Mesendoderm (in vitro differentiated cells): ENCODE data around the gene SLX4.
"Not testable (repeated sequence)": the region's sequence is repeated elsewhere in the genome, so short reads cannot be mapped to it uniquely, and the experiment has no call there.

ENCODE experiments used
- DNase-seq: peaks from one replicate; pipeline ENCODE4 v3.0.0; 2013
- H2AK5ac ChIP-seq: 2 replicates; pipeline ENCODE4 v1.6.1; 2013; ENCODE audit warnings: low read length, inconsistent platforms
- H2BK120ac ChIP-seq: 2 replicates; pipeline ENCODE4 v1.6.1; 2013; ENCODE audit warnings: low read depth, mild to moderate bottlenecking, low read length, moderate library complexity, mixed read lengths
- H2BK15ac ChIP-seq: replicated peaks from 2 replicates; pipeline ENCODE4 v1.6.1; 2013; ENCODE audit warnings: low read depth, mild to moderate bottlenecking, moderate library complexity
- H2BK5ac ChIP-seq: 2 replicates; pipeline ENCODE4 v1.6.1; 2013; ENCODE audit warnings: low read length, inconsistent platforms
- H3K18ac ChIP-seq: 2 replicates; pipeline ENCODE4 v1.6.1; 2013; ENCODE audit warnings: mild to moderate bottlenecking, low read length, mixed read lengths
- H3K23ac ChIP-seq: one replicate; pipeline ENCODE4 v1.6.1; 2013; ENCODE audit warnings: low read length
- H3K27ac ChIP-seq: 2 replicates; pipeline ENCODE4 v1.5.1; 2013; ENCODE audit warnings: low read depth, mild to moderate bottlenecking, inconsistent platforms, low read length, moderate library complexity
- H3K27me3 ChIP-seq: 2 replicates; pipeline ENCODE4 v1.6.1; 2013; ENCODE audit warnings: low read length, control low read depth, mild to moderate bottlenecking, inconsistent platforms; ENCODE audit not compliant: insufficient read depth, poor library complexity
- H3K36me3 ChIP-seq: 2 replicates; pipeline ENCODE4 v1.6.1; 2013; ENCODE audit warnings: low read length, inconsistent platforms; ENCODE audit not compliant: control insufficient read depth, insufficient read depth
- H3K4ac ChIP-seq: one replicate; pipeline ENCODE4 v1.6.1; 2013; ENCODE audit warnings: low read depth, mild to moderate bottlenecking, low read length, moderate library complexity
- H3K4me1 ChIP-seq: 2 replicates; pipeline ENCODE4 v1.6.1; 2013; ENCODE audit warnings: low read depth, low read length, inconsistent platforms; ENCODE audit not compliant: control insufficient read depth
- H3K4me2 ChIP-seq: 2 replicates; pipeline ENCODE4 v1.6.1; 2013; ENCODE audit warnings: low read length
- H3K4me3 ChIP-seq: 2 replicates; pipeline ENCODE4 v1.5.1; 2013; ENCODE audit warnings: mild to moderate bottlenecking, low read length
- H3K56ac ChIP-seq: one replicate; pipeline ENCODE4 v1.6.1; 2013; ENCODE audit warnings: low read length
- H3K79me1 ChIP-seq: 2 replicates; pipeline ENCODE4 v1.6.1; 2013; ENCODE audit warnings: low read length, inconsistent platforms
- H3K79me2 ChIP-seq: 2 replicates; pipeline ENCODE4 v1.6.1; 2013; ENCODE audit warnings: mild to moderate bottlenecking, low read length; ENCODE audit not compliant: control insufficient read depth, insufficient read depth
- H3K9ac ChIP-seq: 2 replicates; pipeline ENCODE4 v1.6.1; 2013; ENCODE audit warnings: low read length, inconsistent platforms
- H4K5ac ChIP-seq: one replicate; pipeline ENCODE4 v1.6.1; 2013; ENCODE audit warnings: low read length
- H4K8ac ChIP-seq: one replicate; pipeline ENCODE4 v1.6.1; 2013; ENCODE audit warnings: low read depth, mild to moderate bottlenecking, control low read depth, low read length, moderate library complexity
- WGBS: extraction: QIAGEN DNeasy Blood & Tissue Kit; methylation state at CpG from one replicate; pipeline ENCODE4 v1.1.7; 2013; ENCODE audit warnings: low lambda C conversion rate, missing lambda C conversion rate; ENCODE audit not compliant: insufficient coverage; ENCODE audit errors: extremely low coverage; 5-methylcytosine and 5-hydroxymethylcytosine counted together

The SLX4 gene

DNA sequence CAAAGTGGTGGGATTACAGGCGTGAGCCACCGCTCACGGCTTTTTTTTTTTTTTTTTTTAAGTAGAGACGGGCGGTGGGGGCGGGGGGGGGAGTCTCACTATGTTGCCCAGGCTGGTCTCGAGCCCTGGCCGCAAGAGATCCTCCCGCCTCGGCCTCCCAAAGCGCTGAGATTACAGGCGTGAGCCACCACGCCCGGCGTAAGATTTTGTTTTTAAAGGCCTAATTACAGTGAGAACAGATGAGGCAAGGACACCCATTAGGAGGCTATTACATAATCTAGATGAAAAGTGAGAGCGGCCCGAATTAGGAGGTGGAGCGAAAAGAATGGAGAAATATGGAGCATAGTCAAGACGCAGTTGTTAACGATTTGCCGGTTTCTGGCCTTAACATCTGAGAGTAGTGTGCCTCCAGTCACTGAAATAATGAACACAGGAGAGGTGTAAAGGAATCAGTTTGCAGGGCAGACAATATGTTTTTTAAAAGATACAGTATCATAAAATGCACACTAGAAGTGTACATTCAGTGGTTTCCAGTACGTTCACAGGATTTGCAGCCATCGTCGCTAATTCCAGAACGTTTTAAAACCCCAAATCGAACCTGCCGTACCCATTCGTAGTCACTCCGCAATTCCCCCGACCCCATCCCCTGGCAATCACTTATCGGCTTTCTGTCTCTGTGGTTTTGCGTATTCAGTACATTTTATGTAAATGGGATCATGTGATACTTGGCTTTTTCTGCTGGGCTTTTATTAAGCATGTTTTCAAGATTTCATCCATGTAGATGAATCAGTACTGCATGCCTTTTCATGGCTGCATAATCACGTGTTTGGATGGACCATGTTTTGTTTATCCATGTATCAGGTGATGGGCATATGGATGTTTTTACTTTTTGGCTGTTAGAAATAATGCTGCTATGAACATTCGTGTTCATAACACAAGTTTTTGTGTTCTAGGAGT lies 1.4 kb upstream of the SLX4 start:
- no CpG with 5 or more reads among the region's 34 CpGs for WGBS
- H3K4me1 ChIP-seq, result no peaks in the 10 kb centered on the region
- DNase-seq, result no peak

GRCh38 chr16:3610698-3611145 lies 684 bp downstream of the SLX4 start:
- Histone ChIP-seq H4K8ac (no peak overlapping the region), H3K56ac (peak overlapping the region; percentile 94), H3K23ac (no peak overlapping the region), H2AK5ac (no peak overlapping the region), H3K27ac (no peak overlapping the region), H3K4me2 (peak overlapping the region; percentile 89), H3K4ac (no peak overlapping the region), H3K9ac (peak overlapping the region; percentile 92), H3K27me3 (no peaks in the 10 kb centered on the region), H3K36me3 (no peaks in the 10 kb centered on the region), H3K4me1 (no peaks in the 10 kb centered on the region), H4K5ac (no peak overlapping the region), H2BK15ac (no peak overlapping the region), H3K79me2 (peaks cover 24% of the 10 kb centered on the region), H3K79me1 (peaks cover 9% of the 10 kb centered on the region), H2BK120ac (no peak overlapping the region), H3K18ac (peak overlapping the region; percentile 91), H3K4me3 (peak overlapping the region; percentile 95), H2BK5ac (no peak overlapping the region)
- WGBS, result no CpG with 5 or more reads among the region's 10 CpGs
- peak; percentile 46 for DNase-seq

More for the DNA sequence above, 1.4 kb upstream of the SLX4 start:
- Histone ChIP-seq H3K23ac (no peak overlapping the region), H3K36me3 (no peaks in the 10 kb centered on the region), H2BK120ac (no peak overlapping the region), H3K18ac (no peak overlapping the region), H2BK15ac (no peak overlapping the region), H3K4me3 (no peak overlapping the region), H3K4me2 (peak overlapping the region; percentile 16), H3K27me3 (no peaks in the 10 kb centered on the region), H3K4ac (no peak overlapping the region), H3K79me1 (peaks cover 9% of the 10 kb centered on the region), H3K56ac (peak overlapping the region; percentile 98), H3K27ac (no peak overlapping the region), H4K5ac (no peak overlapping the region), H2BK5ac (no peak overlapping the region), H2AK5ac (no peak overlapping the region), H3K79me2 (peaks cover 24% of the 10 kb centered on the region), H4K8ac (no peak overlapping the region), H3K9ac (peak overlapping the region; percentile 18)

DNA sequence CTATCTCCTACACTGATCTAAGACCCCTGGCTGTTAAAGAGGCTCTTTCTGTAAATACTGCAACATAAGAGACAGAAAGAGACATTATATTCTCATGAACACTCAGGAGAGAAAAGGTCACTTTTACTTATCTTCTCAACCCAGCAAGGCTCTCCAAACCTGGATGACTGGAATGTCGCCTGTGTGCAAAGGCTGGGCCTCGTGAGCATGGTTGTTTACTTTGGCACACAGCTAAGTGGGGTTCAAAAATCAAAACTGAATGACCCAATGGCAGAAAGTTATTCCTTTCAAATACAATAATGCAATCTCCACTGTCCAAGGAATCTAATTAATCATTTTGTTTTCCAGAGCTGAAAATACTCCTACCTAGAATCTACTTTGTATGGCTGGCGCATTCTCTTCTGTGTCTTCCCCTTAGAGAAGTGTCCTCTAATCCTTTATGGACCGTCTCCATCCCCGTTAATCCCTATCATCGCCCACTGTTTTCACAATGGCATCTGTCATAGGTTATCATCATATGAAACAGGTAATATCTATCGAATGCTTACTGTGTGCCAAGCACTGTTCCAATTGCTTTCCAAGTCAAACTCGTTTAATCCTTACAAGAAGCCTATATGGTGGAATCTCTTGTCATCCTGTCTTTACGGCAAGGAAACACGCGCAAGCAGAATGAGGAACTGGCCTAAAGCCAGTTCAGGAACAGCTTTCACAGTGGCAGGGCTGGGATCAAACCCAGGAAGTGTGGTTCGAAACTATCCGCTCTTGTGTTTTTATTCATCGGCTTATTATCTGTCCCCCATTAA lies 1.3 kb downstream of the SLX4 start:
- Histone ChIP-seq H3K4ac (no peak overlapping the region), H3K36me3 (no peaks in the 10 kb centered on the region), H2BK5ac (no peak overlapping the region), H4K5ac (no peak overlapping the region), H2AK5ac (no peak overlapping the region), H3K4me3 (no peak overlapping the region), H2BK120ac (no peak overlapping the region), H3K4me1 (no peaks in the 10 kb centered on the region), H3K79me2 (peaks cover 21% of the 10 kb centered on the region), H3K18ac (no peak overlapping the region), H3K4me2 (no peak overlapping the region), H4K8ac (no peak overlapping the region), H3K23ac (no peak overlapping the region), H2BK15ac (no peak overlapping the region), H3K56ac (peak overlapping the region; percentile 25), H3K27ac (no peak overlapping the region), H3K27me3 (no peaks in the 10 kb centered on the region), H3K79me1 (peaks cover 6% of the 10 kb centered on the region), H3K9ac (peak overlapping the region; percentile 92)
- WGBS, result no CpG with 5 or more reads among the region's 14 CpGs
- DNase-seq, result no peak

DNA sequence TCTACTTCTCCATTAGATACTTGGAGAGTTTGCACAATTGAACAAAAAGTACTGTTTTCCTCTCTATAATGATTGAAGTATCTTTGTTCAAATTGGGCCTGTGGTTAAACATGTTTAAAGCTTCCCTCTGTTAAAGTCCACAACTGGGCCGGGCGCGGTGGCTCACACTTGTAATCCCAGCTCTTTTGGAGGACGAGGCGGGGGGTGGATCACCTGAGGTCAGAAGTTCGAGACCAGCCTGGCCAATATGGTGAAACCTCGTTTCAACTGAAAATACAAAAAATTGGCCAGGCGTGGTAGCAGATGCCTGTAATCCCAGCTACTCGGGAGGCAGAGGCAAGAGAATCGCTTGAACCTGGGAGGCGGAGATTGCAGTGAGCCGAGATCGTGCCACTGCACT lies 2.4 kb downstream of the SLX4 start:
- H4K5ac ChIP-seq, H2BK120ac ChIP-seq, H3K36me3 ChIP-seq, H3K4ac ChIP-seq, H2AK5ac ChIP-seq, H4K8ac ChIP-seq, H3K18ac ChIP-seq, H3K4me2 ChIP-seq, H3K56ac ChIP-seq, H3K79me1 ChIP-seq, H3K4me1 ChIP-seq, H2BK5ac ChIP-seq, H3K27ac ChIP-seq, H3K9ac ChIP-seq, DNase-seq, H3K27me3 ChIP-seq, H3K4me3 ChIP-seq, H3K23ac ChIP-seq, H2BK15ac ChIP-seq: not testable (repeated sequence)
- peaks cover 14% of the 10 kb centered on the region for H3K79me2 ChIP-seq
- no CpG with 5 or more reads among the region's 13 CpGs for WGBS

DNA sequence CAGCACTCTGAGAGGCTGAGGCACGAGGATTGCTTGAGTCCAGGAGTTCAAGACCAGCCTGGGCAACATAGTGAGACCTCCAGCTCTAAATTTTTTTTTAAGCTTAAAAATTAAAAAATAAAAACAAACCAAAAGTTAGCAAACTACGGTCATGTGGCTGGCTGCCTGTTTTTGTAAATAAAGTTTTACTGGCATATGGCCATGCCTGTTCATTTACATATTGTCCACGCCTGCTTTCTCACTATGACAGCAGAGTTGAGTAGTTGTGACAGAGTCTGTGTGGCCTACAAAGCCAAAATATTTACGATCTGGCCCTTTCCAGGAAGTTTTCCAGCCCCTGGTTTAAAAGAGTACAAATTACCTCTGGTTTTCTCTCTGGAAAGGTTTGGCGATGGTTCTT lies 3.3 kb downstream of the SLX4 start:
- DNase-seq, result no peak
- Histone ChIP-seq H3K4me3 (no peak overlapping the region), H3K79me2 (peaks cover 9% of the 10 kb centered on the region), H2BK120ac (no peak overlapping the region), H3K27ac (no peak overlapping the region), H3K18ac (no peak overlapping the region), H3K23ac (no peak overlapping the region), H2BK15ac (no peak overlapping the region), H3K4me2 (no peak overlapping the region), H2BK5ac (no peak overlapping the region), H3K9ac (no peak overlapping the region), H3K79me1 (peaks cover 1% of the 10 kb centered on the region), H4K8ac (no peak overlapping the region), H4K5ac (no peak overlapping the region), H3K36me3 (no peaks in the 10 kb centered on the region), H3K27me3 (no peaks in the 10 kb centered on the region), H2AK5ac (no peak overlapping the region), H3K56ac (no peak overlapping the region), H3K4ac (no peak overlapping the region), H3K4me1 (no peaks in the 10 kb centered on the region)
- WGBS, result no CpG with 5 or more reads among the region's 5 CpGs
